T-cell (primary cell): ENCODE data around the gene TCERG1L. TPM values are rescaled to one million over a fixed set of nuclear protein-coding genes. Genes with fewer than 3 reads are reported as not detected.

ENCODE experiments used
- ATAC-seq, 4 experiments: fragments of 200-7000 bp in 3 of 4; fragments of 150-1000 bp in 1 of 4; cut with Tn5 transposase; replicated peaks in 1 of 4; 1 replicate in 3 of 4; 2 replicates in 1 of 4; pipeline ENCODE4 v1.10.0; 2021; ENCODE audit warnings: moderate library complexity in 3 of 4, mild to moderate bottlenecking in 2 of 4, moderate number of reproducible peaks in 1 of 4
- CTCF ChIA-PET, 2 donors: fragments of 300-600 bp; sonication (Branson Sonifier 250); formaldehyde crosslinking; loops; one replicate each; lab custom pipeline; 2022; ENCODE audit warnings: antibody characterized with exemption in 2 of 2; lab: Charles Lee
- POLR2A ChIA-PET, 2 donors: fragments of 300-600 bp; sonication (Branson Sonifier 250); formaldehyde crosslinking; loops; one replicate each; lab custom pipeline; 2022; ENCODE audit warnings: antibody characterized with exemption in 2 of 2; lab: Charles Lee
- DNase-seq, 35 experiments: peaks; one replicate each; pipeline versions ENCODE4 v3.0.0 to v3.0.0-alpha.2; 2013 to 2023
- H3K27ac ChIP-seq: one replicate; pipeline ENCODE4 v1.5.1; 2013; ENCODE audit warnings: low read length
- H3K27me3 ChIP-seq, 2 experiments: replicated peaks in 1 of 2; 1 replicate in 1 of 2; 2 replicates in 1 of 2; pipeline versions ENCODE4 v1.6.1 to v1.7.0; 2013; ENCODE audit warnings: low read length in 1 of 2, mixed read lengths in 1 of 2; ENCODE audit not compliant: control insufficient read depth in 2 of 2, insufficient read depth in 2 of 2; ENCODE audit errors: extremely low read depth in 1 of 2
- H3K36me3 ChIP-seq, 2 donors: 1 replicate in 1 of 2; 2 replicates in 1 of 2; pipeline versions ENCODE4 v1.6.1 to v1.7.0; 2013; ENCODE audit warnings: low read length in 1 of 2; ENCODE audit not compliant: control insufficient read depth in 2 of 2, insufficient read depth in 1 of 2; ENCODE audit errors: extremely low read depth in 1 of 2
- H3K4me1 ChIP-seq, 2 experiments: 1 replicate in 1 of 2; 2 replicates in 1 of 2; pipeline versions ENCODE4 v1.6.1 to v1.7.0; 2013; ENCODE audit warnings: low read length in 2 of 2, mixed read lengths in 1 of 2; ENCODE audit not compliant: insufficient read depth in 2 of 2, control insufficient read depth in 1 of 2; ENCODE audit errors: extremely low read depth in 1 of 2
- H3K4me3 ChIP-seq, 2 donors: 1 replicate in 1 of 2; 2 replicates in 1 of 2; pipeline versions ENCODE4 v1.5.1 to v1.7.0; 2013; ENCODE audit warnings: mild to moderate bottlenecking in 2 of 2, low read length in 1 of 2, moderate library complexity in 1 of 2; ENCODE audit not compliant: control insufficient read depth in 1 of 2; ENCODE audit errors: extremely low read depth in 1 of 2
- H3K9me3 ChIP-seq: 2 replicates; pipeline ENCODE4 v1.7.0; 2013
- H3K27ac Mint-ChIP-seq, 2 donors: one replicate each; pipeline ENCODE4 v1.8.0; 2020 to 2021; ENCODE audit warnings: mild to moderate bottlenecking in 2 of 2, mixed read lengths in 2 of 2
- H3K27me3 Mint-ChIP-seq, 2 donors: one replicate each; pipeline ENCODE4 v1.8.0; 2021 to 2022; ENCODE audit warnings: mixed read lengths in 2 of 2
- H3K36me3 Mint-ChIP-seq: one replicate; pipeline ENCODE4 v1.8.0; 2021; ENCODE audit warnings: mixed read lengths
- H3K4me1 Mint-ChIP-seq, 3 donors: one replicate each; pipeline ENCODE4 v1.8.0; 2020 to 2022; ENCODE audit warnings: mixed read lengths in 3 of 3, mild to moderate bottlenecking in 1 of 3
- H3K4me3 Mint-ChIP-seq, 3 donors: one replicate each; pipeline ENCODE4 v1.8.0; 2020 to 2022; ENCODE audit warnings: mild to moderate bottlenecking in 3 of 3, mixed read lengths in 3 of 3, moderate library complexity in 3 of 3
- H3K9me3 Mint-ChIP-seq, 3 donors: one replicate each; pipeline ENCODE4 v1.8.0; 2020 to 2022; ENCODE audit warnings: mixed read lengths in 3 of 3
- WGBS: methylation state at CpG from one replicate; pipeline ENCODE4 v1.1.5; 2013; ENCODE audit warnings: missing lambda C conversion rate; ENCODE audit not compliant: insufficient coverage; 5-methylcytosine and 5-hydroxymethylcytosine counted together
- total RNA-seq, 35 experiments: library from RNA in 6 of 35; stranded (reverse) in 6 of 35; fragments of 120-200 nt in 1 of 35; gene quantifications; one replicate each; pipeline versions ENCODE4 v1.2.1 to v1.2.4 and lab custom pipeline; 2013 to 2026

Gene TCERG1L
- total RNA-seq, 5 donors from 2014 or later (not counting 1 experiment from before 2014, with no cell fraction given) = 0.13 to 0.29 (median 0.21) TPM; not detected in 1

DNA sequence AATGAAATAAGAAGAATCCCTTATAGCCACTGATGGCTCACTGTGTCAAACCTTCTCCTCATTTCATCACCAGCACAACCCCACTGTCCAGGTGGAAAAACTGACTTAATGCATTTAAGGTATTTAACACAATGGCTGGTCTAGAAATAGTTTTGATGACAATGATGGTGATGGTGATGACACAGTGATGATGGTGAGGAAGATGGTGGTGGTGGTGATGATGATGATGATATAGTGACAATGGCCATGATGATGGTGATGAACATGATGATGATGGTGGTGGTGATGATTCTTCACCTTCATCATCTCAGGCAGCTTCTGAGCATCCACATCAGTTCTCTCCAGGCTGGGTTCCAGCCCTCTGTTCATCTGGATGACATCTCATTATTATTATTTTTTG is 186.6 kb downstream of the TCERG1L start:
- ChIA-PET POLR2A (no interaction called here), CTCF (no interaction called here)
- Mint-ChIP-seq H3K9me3 (peaks cover 0 to 6% (median 0%) of the 10 kb centered on the region in 3 donors), H3K27ac (no peak overlapping the region), H3K4me3 (no peak overlapping the region), H3K27me3 (no peaks in the 10 kb centered on the region), H3K36me3 (no peaks in the 10 kb centered on the region), H3K4me1 (peaks cover 0 to 20% (median 4%) of the 10 kb centered on the region in 3 donors)
- Histone ChIP-seq H3K36me3 (no peaks in the 10 kb centered on the region), H3K27ac (no peak overlapping the region), H3K27me3 (peaks cover 0 to 10% of the 10 kb centered on the region in 2 experiments), H3K4me3 (no peak overlapping the region), H3K9me3 (no peaks in the 10 kb centered on the region), H3K4me1 (peaks cover 0 to 13% of the 10 kb centered on the region in 2 experiments)
- ATAC-seq = no peak
- DNase-seq = no peak

GRCh38 chr10:131123496-131123895 is 188.0 kb downstream of the TCERG1L start:
- WGBS = 82% methylated on average over 11 of the region's 11 CpGs
- ChIA-PET POLR2A (no interaction called here), CTCF (no interaction called here)
- Mint-ChIP-seq H3K27me3 (no peaks in the 10 kb centered on the region), H3K4me1 (peaks cover 0 to 19% (median 4%) of the 10 kb centered on the region in 3 donors), H3K36me3 (no peaks in the 10 kb centered on the region), H3K9me3 (peaks cover 0 to 6% (median 0%) of the 10 kb centered on the region in 3 donors), H3K4me3 (no peak overlapping the region), H3K27ac (no peak overlapping the region)
- Histone ChIP-seq H3K27me3 (peaks cover 0 to 13% of the 10 kb centered on the region in 2 experiments), H3K4me1 (peaks cover 0 to 13% of the 10 kb centered on the region in 2 experiments), H3K9me3 (no peaks in the 10 kb centered on the region), H3K27ac (no peak overlapping the region), H3K4me3 (no peak overlapping the region), H3K36me3 (no peaks in the 10 kb centered on the region)
- ATAC-seq = no peak
- no peak for DNase-seq

DNA sequence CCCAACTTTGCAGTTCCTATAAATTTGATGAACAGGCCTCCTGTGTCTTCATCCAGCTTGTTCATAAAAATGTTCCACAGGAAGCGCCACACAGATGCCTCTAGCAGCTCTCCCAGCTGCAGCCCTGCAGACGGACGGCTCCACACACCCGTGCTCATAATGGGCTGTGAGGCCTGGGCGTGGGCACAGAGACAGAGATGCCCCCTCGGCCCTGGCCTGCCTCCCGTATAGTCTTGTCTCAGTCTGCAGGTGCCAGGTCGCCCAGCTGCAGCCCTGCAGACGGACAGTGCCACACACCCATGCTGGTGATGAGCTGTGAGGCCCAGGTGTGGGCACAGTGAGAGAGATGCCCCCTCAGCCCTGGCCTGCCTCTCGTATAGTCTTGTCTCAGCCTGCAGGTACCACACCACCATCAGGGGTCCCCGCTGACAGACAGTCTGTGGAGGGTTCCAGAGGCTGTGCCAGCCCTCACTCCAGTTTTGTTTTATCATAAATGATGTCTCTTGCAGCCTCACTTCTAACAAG is 189.9 kb downstream of the TCERG1L start:
- Histone ChIP-seq H3K4me3 (no peak overlapping the region), H3K36me3 (no peaks in the 10 kb centered on the region), H3K27ac (no peak overlapping the region), H3K9me3 (no peaks in the 10 kb centered on the region), H3K4me1 (peaks cover 0 to 5% of the 10 kb centered on the region in 2 experiments), H3K27me3 (peaks cover 0 to 10% of the 10 kb centered on the region in 2 experiments)
- ChIA-PET POLR2A (no interaction called here), CTCF (no interaction called here)
- peaks cover 0 to 6% (median 0%) of the 10 kb centered on the region in 3 donors for H3K9me3 Mint-ChIP-seq
- no peak for ATAC-seq
- no peak overlapping the region for H3K4me3 Mint-ChIP-seq
- H3K27me3 Mint-ChIP-seq = no peaks in the 10 kb centered on the region
- DNase-seq = no peak
- peaks cover 0 to 3% (median 0%) of the 10 kb centered on the region in 3 donors for H3K4me1 Mint-ChIP-seq
- H3K36me3 Mint-ChIP-seq = no peaks in the 10 kb centered on the region
- WGBS = 78% methylated on average over 11 of the region's 11 CpGs
- H3K27ac Mint-ChIP-seq = no peak overlapping the region

DNA sequence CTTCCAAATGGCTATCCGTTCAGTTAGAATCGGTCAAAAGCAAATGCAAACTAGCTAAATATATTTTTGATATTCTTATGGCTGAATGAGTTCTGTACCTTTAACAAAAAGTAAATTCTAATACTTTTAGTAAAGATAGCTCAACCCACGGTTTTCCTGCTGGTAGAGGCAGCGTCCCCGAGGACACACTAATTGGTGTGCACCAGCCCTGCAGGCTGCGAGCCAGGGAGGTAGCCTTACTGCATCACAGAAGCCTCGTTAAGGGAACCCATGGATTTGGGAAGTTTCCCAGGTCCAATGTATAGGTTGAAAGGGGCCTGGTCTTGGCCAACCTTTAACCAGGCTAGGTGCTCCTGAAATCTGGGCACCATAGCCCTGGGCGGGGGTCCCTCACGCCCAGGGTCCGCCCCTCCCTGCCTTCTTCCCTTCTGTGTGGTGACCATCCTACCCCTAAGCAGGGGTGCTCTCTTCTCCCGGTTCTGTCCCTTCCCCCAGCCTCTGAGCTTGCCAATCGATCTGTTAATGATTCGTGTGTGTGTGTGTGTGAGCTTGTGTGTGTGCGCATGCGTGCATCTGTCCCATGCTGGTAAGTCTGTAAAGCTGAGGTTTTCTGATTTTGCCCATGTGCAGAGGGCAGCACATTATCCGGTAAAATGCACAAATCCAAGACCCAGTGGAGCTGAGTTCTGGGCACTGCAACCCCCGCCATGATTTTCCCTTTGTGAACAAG is 191.7 kb downstream of the TCERG1L start:
- ATAC-seq (no peak), DNase-seq (no peak)
- WGBS = 92% methylated on average over 10 of the region's 17 CpGs
- Mint-ChIP-seq H3K27me3 (no peaks in the 10 kb centered on the region), H3K4me1 (peaks cover 0 to 5% (median 0%) of the 10 kb centered on the region in 3 donors), H3K27ac (no peak overlapping the region), H3K4me3 (no peak overlapping the region), H3K9me3 (peaks cover 0 to 6% (median 0%) of the 10 kb centered on the region in 3 donors), H3K36me3 (no peaks in the 10 kb centered on the region)
- H3K9me3 ChIP-seq = no peaks in the 10 kb centered on the region
- no peaks in the 10 kb centered on the region for H3K36me3 ChIP-seq
- POLR2A ChIA-PET = interaction anchor here in 1 of 2 donors (0.6 kb wide), 1 partner anchor 408 kb away, joined by 6 read pairs; no protein-coding TSS in a partner anchor
- H3K4me3 ChIP-seq = no peak overlapping the region
- no peak overlapping the region for H3K27ac ChIP-seq
- CTCF ChIA-PET = no interaction called here
- H3K4me1 ChIP-seq = no peaks in the 10 kb centered on the region
- peaks cover 0 to 4% of the 10 kb centered on the region in 2 experiments for H3K27me3 ChIP-seq

DNA sequence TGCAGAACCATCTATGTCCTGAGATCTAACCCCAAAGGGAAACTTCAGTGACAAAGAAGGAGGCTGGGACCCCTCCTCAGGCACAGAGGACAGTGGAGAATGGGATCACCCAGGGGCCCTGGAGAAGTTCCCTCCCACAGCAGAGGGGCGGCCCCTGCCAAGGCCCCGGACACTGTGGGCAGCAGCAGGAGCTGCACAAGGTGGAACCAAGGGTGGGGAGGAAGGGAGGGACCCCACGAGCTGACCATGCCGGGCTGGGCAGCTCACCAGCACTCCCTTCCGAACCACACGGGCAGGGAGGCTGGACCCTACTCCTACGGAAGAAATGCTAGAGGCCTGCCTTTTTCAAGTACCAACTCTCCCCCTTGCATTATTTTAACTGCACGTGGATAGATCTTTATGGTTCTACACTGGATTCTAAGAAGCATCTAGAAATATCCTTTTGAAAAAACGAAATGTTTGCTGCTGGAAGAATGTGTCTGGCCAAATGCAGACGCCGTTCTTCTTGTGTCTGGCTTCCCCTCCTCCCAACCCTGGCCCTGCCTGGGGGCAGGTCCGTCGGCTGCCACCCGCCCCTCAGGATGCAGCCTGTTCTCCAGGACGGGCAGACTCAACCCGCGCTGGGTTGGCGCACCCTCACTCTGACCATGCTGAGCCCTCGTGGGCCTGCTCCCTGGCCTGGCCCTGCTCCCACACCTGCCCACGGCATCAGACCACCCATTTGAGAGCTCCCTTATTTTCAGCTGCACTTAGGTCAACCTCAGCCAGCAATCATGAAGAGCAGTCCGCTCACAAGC is 193.9 kb downstream of the TCERG1L start:
- ATAC-seq (no peak), DNase-seq (no peak)
- Mint-ChIP-seq H3K9me3 (peaks cover 0 to 4% (median 0%) of the 10 kb centered on the region in 3 donors), H3K4me3 (no peak overlapping the region), H3K27ac (no peak overlapping the region), H3K4me1 (peaks cover 0 to 5% (median 0%) of the 10 kb centered on the region in 3 donors), H3K36me3 (no peaks in the 10 kb centered on the region), H3K27me3 (no peaks in the 10 kb centered on the region)
- Histone ChIP-seq H3K9me3 (no peaks in the 10 kb centered on the region), H3K36me3 (no peaks in the 10 kb centered on the region), H3K27ac (no peak overlapping the region), H3K4me1 (no peaks in the 10 kb centered on the region), H3K4me3 (no peak overlapping the region), H3K27me3 (peaks cover 0 to 7% of the 10 kb centered on the region in 2 experiments)
- CTCF ChIA-PET = no interaction called here
- POLR2A ChIA-PET = no interaction called here
- 88% methylated on average over 15 of the region's 21 CpGs for WGBS

DNA sequence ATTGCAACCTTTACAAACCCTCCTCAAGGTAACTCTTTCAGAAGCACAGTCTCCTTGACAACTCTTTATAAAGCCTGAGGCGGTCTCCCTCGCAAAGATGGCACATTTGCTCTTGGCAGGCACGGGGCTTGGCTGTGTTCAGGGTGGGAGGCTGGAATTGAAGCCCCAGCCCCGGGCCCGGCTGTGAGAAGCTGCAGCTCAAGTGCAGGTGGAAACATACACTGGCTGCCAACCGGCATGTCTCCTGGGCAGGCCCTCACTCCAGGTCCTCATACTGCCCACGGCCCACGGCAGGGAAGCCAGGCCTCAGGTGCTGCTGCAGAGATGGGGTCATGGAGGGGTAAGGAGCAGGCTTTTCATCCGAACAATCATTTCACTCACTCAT is 194.5 kb downstream of the TCERG1L start:
- Mint-ChIP-seq H3K36me3 (no peaks in the 10 kb centered on the region), H3K4me1 (peaks cover 0 to 5% (median 0%) of the 10 kb centered on the region in 3 donors), H3K27me3 (no peaks in the 10 kb centered on the region), H3K9me3 (no peaks in the 10 kb centered on the region), H3K4me3 (no peak overlapping the region), H3K27ac (no peak overlapping the region)
- DNase-seq (no peak), ATAC-seq (no peak)
- no peaks in the 10 kb centered on the region for H3K9me3 ChIP-seq
- H3K4me3 ChIP-seq = no peak overlapping the region
- H3K4me1 ChIP-seq = no peaks in the 10 kb centered on the region
- ChIA-PET CTCF (no interaction called here), POLR2A (no interaction called here)
- H3K27ac ChIP-seq = no peak overlapping the region
- H3K27me3 ChIP-seq = peaks cover 0 to 7% of the 10 kb centered on the region in 2 experiments
- WGBS = 85% methylated on average over 4 of the region's 9 CpGs
- H3K36me3 ChIP-seq = no peaks in the 10 kb centered on the region
